NCI-H2227 treated with DMSO at 0.1 percent for 48 hours (cell line): ENCODE data around the gene BRIX1.
"Not testable (repeated sequence)": the region's sequence is repeated elsewhere in the genome, so short reads cannot be mapped to it uniquely, and the experiment has no call there.

Experiments
- DNase-seq: peaks from one replicate; lab custom pipeline; 2025; lab: John Stamatoyannopoulos, UW

Gene BRIX1

GRCh38 chr5:34967540-34967939, 52.0 kb downstream of the BRIX1 start:
- no peak for DNase-seq

GRCh38 chr5:34968258-34968657, 52.7 kb downstream of the BRIX1 start:
- DNase-seq: no peak

- no peak for DNase-seq
Measured at GRCh38 chr5:34970552-34970951, 55.0 kb downstream of the BRIX1 start.

GRCh38 chr5:34971655-34972054, 56.1 kb downstream of the BRIX1 start:
- DNase-seq: not testable (repeated sequence)
